ENCODE results near the gene AMOTL1.

GRCh38 chr11:94771951-94772350 lies 3.8 kb downstream of the AMOTL1 start:
- no peak for TF ChIP-seq CTCF (optimal IDR thresholded peaks at IDR 0.05 in 1 of 3, IDR thresholded peaks at IDR 0.05 in 1 of 3, conservative IDR thresholded peaks at IDR 0.05 in 1 of 3; ENCODE audit: extremely low read depth in 1 of 3, insufficient read depth in 2 of 3, low read length in 3 of 3)
- TF ChIP-seq EZH2 (IDR thresholded peaks at IDR 0.05; ENCODE audit: low read length): no peak

All from keratinocyte (primary cell).